SH-SY5Y (cell line): ENCODE data around the gene TMOD2.

Experiments
- GATA2 ChIP-seq: IDR thresholded peaks from 2 replicates; pipeline ENCODE4 v1.6.1; 2011; ENCODE audit warnings: mild to moderate bottlenecking, low read depth, low read length
- GATA3 ChIP-seq: IDR thresholded peaks from 2 replicates; pipeline ENCODE4 v1.6.1; 2011; ENCODE audit warnings: low read depth, mild to moderate bottlenecking, low read length, moderate library complexity

DNA sequence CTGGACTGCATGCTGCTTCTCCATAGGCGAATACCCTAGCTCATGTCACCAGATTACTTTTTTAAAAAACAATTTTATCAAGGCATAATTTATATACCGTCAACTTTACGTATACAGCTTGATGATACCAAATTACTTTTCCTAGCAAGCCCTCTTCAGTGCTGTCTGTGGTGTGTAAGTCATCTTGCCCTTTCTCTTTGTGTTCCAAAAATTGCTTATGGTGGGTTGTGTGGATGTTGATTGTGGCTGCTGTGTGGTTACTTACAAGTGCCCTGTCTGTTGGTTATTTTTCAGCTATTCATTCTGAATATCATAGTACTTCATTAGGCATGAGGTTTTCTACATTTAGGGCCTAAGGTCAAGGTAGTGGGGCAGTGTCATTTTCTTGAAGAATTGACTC, 90.9 kb downstream of the TMOD2 start:
- TF ChIP-seq GATA2, result no peak
- no peak for TF ChIP-seq GATA3
